Thoracic aorta (tissue), 2 donors: ENCODE data around the gene CDHR3. TPM values are rescaled to one million over a fixed set of nuclear protein-coding genes. Genes with fewer than 3 reads are reported as not detected.

Experiments
- ATAC-seq: fragments of 150-250 bp; one replicate; pipeline ENCODE4 v1.8.0; 2017; ENCODE audit warnings: low read depth; ENCODE audit not compliant: insufficient number of reproducible peaks, low FRiP score
- DNase-seq: peaks from one replicate; pipeline ENCODE4 v3.0.0-alpha.2; 2020; ENCODE audit warnings: low spot score
- H3K27ac ChIP-seq, 2 donors: fragments of 200-600 bp; sonication (generic); 1 replicate in 1 of 2; 2 replicates in 1 of 2; pipeline ENCODE4 v1.5.1; 2016; ENCODE audit warnings: mild to moderate bottlenecking in 2 of 2, moderate library complexity in 2 of 2
- H3K27me3 ChIP-seq: fragments of 200-600 bp; sonication (generic); replicated peaks from 2 replicates; pipeline ENCODE4 v1.6.0; 2016; ENCODE audit warnings: mild to moderate bottlenecking; ENCODE audit not compliant: insufficient read depth
- H3K36me3 ChIP-seq: fragments of 200-600 bp; sonication (generic); one replicate; pipeline ENCODE4 v1.5.1; 2016
- H3K4me1 ChIP-seq, 2 donors: fragments of 200-600 bp; sonication (generic); 1 replicate in 1 of 2; 2 replicates in 1 of 2; pipeline versions ENCODE4 v1.5.1 to v1.6.0; 2016; ENCODE audit warnings: low read depth in 2 of 2, mild to moderate bottlenecking in 1 of 2; ENCODE audit not compliant: control insufficient read depth in 1 of 2
- H3K4me3 ChIP-seq: fragments of 200-600 bp; sonication (generic); 2 replicates; pipeline ENCODE4 v1.5.1; 2016; ENCODE audit warnings: mild to moderate bottlenecking
- H3K9me3 ChIP-seq: fragments of 200-600 bp; sonication (generic); 2 replicates; pipeline ENCODE4 v1.5.1; 2016
- total RNA-seq, 2 donors: library from RNA; depleted of rRNA; stranded (reverse); fragments of >200 nt; gene quantifications; one replicate each; pipeline versions ENCODE4 v1.1.0 to v1.2.3, GENCODE V29; 2016
- TF ChIP-seq, protein P1 (sequence below): fragments of 200-600 bp; sonication (generic); IDR thresholded peaks from one replicate; pipeline ENCODE4 v1.5.1; 2019; ENCODE audit warnings: antibody characterized with exemption

The CDHR3 gene
- total RNA-seq, 2 donors from 2014 or later: 1.5 to 8.7 TPM

DNA sequence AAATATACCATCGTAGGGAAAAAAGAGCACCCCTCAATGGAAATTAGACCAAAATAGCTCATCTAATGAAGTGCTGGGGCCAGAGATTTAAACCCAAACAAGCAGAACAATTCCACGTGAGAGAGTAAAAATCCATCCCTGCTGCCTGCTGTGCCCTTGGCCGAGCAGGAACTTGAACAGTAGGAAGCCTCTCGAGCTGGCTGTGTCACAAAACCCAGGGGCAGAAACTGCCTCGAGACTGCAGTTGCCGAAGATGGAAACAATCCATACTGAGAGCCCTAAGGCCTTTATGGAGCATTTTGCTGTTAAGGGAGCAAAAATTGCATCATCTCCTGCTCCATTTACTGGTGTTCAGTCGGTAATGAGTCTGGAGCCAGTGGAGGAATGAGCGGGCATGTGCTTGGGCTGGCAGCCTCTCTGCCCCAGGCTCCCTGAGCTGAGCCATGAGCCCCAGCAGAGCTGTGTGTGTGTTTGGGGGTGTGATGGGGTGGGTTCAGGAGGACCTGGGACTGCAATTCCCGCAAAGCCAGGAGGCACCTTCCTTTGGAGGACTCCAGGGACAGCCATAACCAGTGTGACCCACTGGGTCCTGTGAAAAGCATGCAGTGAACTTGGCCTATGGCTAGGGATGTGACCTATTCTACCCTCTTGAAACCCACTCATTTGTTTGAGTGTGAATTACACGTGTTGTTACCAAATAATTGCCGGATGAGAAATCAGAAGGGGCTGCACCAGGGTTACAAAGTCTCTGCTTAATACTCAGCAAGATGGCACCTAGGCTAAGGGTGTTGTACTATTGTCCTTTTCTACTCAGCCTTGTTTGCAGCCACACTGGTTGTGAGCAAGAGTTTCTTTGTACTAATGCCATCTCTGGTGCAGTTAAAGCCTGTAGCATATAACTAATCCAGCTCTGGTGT lies 58.3 kb downstream of the CDHR3 start:
- DNase-seq: no peak
- H3K4me3 ChIP-seq: no peak overlapping the region
- ATAC-seq: no peak
- H3K4me1 ChIP-seq: no peaks in the 10 kb centered on the region
- TF ChIP-seq, protein P1, sequence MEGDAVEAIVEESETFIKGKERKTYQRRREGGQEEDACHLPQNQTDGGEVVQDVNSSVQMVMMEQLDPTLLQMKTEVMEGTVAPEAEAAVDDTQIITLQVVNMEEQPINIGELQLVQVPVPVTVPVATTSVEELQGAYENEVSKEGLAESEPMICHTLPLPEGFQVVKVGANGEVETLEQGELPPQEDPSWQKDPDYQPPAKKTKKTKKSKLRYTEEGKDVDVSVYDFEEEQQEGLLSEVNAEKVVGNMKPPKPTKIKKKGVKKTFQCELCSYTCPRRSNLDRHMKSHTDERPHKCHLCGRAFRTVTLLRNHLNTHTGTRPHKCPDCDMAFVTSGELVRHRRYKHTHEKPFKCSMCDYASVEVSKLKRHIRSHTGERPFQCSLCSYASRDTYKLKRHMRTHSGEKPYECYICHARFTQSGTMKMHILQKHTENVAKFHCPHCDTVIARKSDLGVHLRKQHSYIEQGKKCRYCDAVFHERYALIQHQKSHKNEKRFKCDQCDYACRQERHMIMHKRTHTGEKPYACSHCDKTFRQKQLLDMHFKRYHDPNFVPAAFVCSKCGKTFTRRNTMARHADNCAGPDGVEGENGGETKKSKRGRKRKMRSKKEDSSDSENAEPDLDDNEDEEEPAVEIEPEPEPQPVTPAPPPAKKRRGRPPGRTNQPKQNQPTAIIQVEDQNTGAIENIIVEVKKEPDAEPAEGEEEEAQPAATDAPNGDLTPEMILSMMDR: no peak
- no peaks in the 10 kb centered on the region for H3K9me3 ChIP-seq
- no peaks in the 10 kb centered on the region for H3K27me3 ChIP-seq
- H3K27ac ChIP-seq: no peak overlapping the region
- no peaks in the 10 kb centered on the region for H3K36me3 ChIP-seq

DNA sequence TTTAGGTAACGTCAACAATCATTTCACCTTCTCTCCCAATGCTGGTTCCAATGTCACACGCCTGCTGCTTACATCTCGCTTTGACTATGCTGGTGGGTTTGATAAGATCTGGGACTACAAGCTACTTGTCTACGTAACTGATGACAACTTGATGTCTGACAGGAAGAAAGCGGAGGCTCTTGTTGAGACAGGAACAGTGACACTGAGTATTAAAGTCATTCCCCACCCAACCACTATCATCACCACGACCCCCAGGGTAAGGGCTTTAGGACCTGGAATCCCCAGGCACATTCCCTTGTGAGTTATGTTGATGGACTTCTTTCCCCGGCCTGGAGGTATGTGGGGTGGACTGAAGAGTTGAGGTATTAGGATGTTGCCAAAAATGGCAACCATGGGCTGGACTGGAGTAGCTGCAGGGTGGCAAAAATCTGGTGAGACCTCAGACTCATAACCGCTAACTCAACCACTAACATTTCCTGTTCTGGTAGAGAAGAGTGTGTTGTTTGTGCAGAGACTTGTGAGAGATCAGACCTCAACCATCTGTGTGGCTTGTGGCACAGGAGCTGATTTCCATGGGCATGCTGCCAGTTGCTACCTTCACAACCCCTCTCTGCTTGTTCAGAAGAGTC lies 59.2 kb downstream of the CDHR3 start:
- Histone ChIP-seq H3K36me3 (no peaks in the 10 kb centered on the region), H3K4me1 (no peaks in the 10 kb centered on the region), H3K27me3 (no peaks in the 10 kb centered on the region), H3K9me3 (no peaks in the 10 kb centered on the region), H3K27ac (no peak overlapping the region), H3K4me3 (no peak overlapping the region)
- ATAC-seq (no peak), DNase-seq (no peak)
- TF ChIP-seq, protein P1: no peak

DNA sequence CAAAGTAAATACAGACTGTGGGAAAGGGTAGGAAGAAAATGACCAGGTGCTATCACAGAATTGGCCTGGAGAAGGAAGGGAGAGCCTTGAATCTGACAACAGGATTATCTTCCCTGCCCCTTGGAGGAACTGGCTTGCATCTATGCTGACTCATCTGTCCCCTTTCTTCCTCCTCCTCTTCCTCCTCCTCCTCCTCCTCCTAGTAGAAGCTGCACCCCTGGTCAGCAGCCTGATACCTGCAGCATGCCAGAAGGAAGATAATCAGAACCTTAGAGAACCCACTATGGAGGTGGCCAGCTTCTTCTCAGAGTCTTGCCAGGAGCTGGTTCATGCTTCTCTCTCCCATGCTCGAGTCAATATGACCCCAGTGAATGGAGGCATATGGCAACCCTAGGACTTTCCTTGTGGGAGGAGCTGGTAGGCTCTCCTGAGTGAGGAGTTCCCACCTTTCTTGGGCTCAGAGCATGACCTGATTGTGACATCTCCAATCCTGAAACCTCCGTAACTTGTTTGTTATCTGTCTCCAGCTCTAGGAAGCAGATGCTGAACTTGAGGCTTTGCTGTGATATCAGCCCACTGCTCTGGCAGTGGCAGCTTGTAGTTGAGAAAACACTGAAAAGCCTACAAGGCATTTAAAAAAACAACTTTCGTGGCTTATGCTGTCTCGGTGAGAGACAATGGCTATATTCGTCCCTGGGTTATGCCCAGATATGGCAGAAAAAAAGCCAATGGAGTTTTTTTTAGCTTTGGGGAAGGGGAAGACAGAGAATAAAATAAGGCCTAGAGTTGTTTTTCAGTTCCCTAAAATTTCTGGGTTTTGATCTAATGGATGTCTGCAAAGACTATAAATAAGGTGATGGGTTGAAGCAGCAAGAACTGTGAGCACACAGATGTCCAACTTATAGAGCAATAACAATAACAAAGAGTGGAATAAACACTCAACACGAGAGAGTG lies 60.6 kb downstream of the CDHR3 start:
- Histone ChIP-seq H3K27ac (no peak overlapping the region), H3K4me1 (no peaks in the 10 kb centered on the region), H3K36me3 (no peaks in the 10 kb centered on the region), H3K4me3 (no peak overlapping the region), H3K27me3 (no peaks in the 10 kb centered on the region), H3K9me3 (no peaks in the 10 kb centered on the region)
- TF ChIP-seq, protein P1: no peak
- DNase-seq: no peak
- ATAC-seq: no peak

DNA sequence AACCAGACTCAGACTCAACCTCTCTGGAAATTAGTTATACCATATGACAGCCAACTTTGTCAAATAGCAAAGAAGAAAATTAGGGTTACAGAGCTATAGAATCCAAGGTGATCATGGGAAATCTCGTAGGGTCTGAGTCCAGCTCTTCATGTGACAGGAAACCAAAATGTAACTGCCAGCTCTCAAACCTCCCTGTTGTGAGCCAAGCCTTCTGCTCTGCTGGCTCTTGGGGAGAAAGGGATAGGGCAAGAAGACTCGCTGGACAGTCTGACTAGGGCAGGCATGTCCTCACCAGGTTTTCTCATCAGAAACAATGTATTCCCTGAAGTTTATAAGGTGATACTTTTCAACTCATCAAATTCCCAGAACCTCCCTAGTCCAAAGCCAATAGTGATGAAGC lies 63.0 kb downstream of the CDHR3 start:
- DNase-seq (no peak), ATAC-seq (no peak)
- Histone ChIP-seq H3K27ac (no peak overlapping the region), H3K9me3 (no peaks in the 10 kb centered on the region), H3K4me3 (no peak overlapping the region), H3K4me1 (no peaks in the 10 kb centered on the region), H3K27me3 (no peaks in the 10 kb centered on the region), H3K36me3 (no peaks in the 10 kb centered on the region)
- TF ChIP-seq, protein P1: no peak
